GM12878 (cell line): ENCODE measurements around the gene TUT1. TPM values are rescaled to one million over a fixed set of nuclear protein-coding genes. Genes with fewer than 3 reads are reported as not detected.

Source experiments
- ATAC-seq: fragments of 200-7000 bp; cut with Tn5 transposase; 3 replicates; pipeline ENCODE4 v1.9.1; 2020; ENCODE audit warnings: mild to moderate bottlenecking, moderate library complexity
- BruUV-seq: library from RNA; stranded (reverse); fragments of 400-500 nt; replicated peaks from 2 replicates; lab custom pipeline; 2021; lab: Mats Ljungman, UMichigan
- CTCF ChIA-PET: fragments of 300-600 bp; sonication (Branson Sonifier 250); formaldehyde crosslinking; extraction: SDS; loops from one replicate; lab custom pipeline; 2021; ENCODE audit warnings: inconsistent platforms; lab: Yijun Ruan, JAX
- POLR2A ChIA-PET: fragments of 350-600 bp; formaldehyde crosslinking; extraction: SDS; loops from one replicate; lab custom pipeline; 2021; ENCODE audit warnings: inconsistent platforms; lab: Charles Lee
- RAD21 ChIA-PET: fragments of 300-600 bp; sonication (Branson Sonifier 250); formaldehyde crosslinking; loops from one replicate; lab custom pipeline; 2023; ENCODE audit warnings: antibody characterized with exemption; ENCODE audit not compliant: unreplicated experiment; lab: Charles Lee
- SMC1A ChIA-PET: fragments of 300-600 bp; sonication (Branson Sonifier 250); formaldehyde crosslinking; loops from one replicate; lab custom pipeline; 2023; ENCODE audit not compliant: unreplicated experiment, uncharacterized antibody; lab: Charles Lee
- DNase-seq: peaks from one replicate; pipeline ENCODE4 v3.0.0-alpha.2; 2011; ENCODE audit warnings: low read depth, low spot score
- FAIRE-seq: peaks from 3 replicates; lab custom pipeline; 2011; peaks lifted over from hg19 to GRCh38; lab: Jason Lieb, UNC
- H2AFZ ChIP-seq: 2 replicates; pipeline ENCODE4 v1.6.0; 2011; ENCODE audit warnings: low read depth, low read length, control low read depth; ENCODE audit not compliant: control insufficient read depth
- H3K27ac ChIP-seq: 2 replicates; pipeline ENCODE4 v1.5.1; 2011; ENCODE audit warnings: control low read depth; ENCODE audit not compliant: control insufficient read depth, insufficient read depth
- H3K27me3 ChIP-seq, 2 experiments: replicated peaks in 1 of 2; 2 replicates each; pipeline versions ENCODE4 v1.6.0 to v1.6.1; 2011; ENCODE audit warnings: low read length in 1 of 2; ENCODE audit not compliant: control insufficient read depth in 2 of 2, insufficient read depth in 2 of 2
- H3K36me3 ChIP-seq, 2 experiments: 2 replicates each; pipeline ENCODE4 v1.5.1; 2011; ENCODE audit warnings: low read length in 1 of 2; ENCODE audit not compliant: control insufficient read depth in 2 of 2, insufficient read depth in 2 of 2
- H3K4me1 ChIP-seq: 2 replicates; pipeline ENCODE4 v1.6.1; 2011; ENCODE audit warnings: mild to moderate bottlenecking, low read length, moderate library complexity, mixed read lengths; ENCODE audit not compliant: control insufficient read depth, insufficient read depth
- H3K4me2 ChIP-seq: 2 replicates; pipeline ENCODE4 v1.6.0; 2011; ENCODE audit warnings: control low read depth; ENCODE audit not compliant: control insufficient read depth, insufficient read depth
- H3K4me3 ChIP-seq: fragments of 200-600 bp; sonication (generic); 2 replicates; pipeline ENCODE4 v1.5.1; 2016
- H3K79me2 ChIP-seq: 2 replicates; pipeline ENCODE4 v1.6.0; 2011; ENCODE audit warnings: low read length; ENCODE audit not compliant: control insufficient read depth, insufficient read depth
- H3K9ac ChIP-seq: 2 replicates; pipeline ENCODE4 v1.8.0; 2011; ENCODE audit warnings: low read length, control low read depth, mixed read lengths; ENCODE audit not compliant: control insufficient read depth, insufficient read depth
- H3K9me3 ChIP-seq: replicated peaks from 3 replicates; pipeline ENCODE4 v1.5.1; 2011; ENCODE audit warnings: mild to moderate bottlenecking, low read length; ENCODE audit not compliant: control insufficient read depth, insufficient read depth
- H4K20me1 ChIP-seq: 2 replicates; pipeline ENCODE4 v1.6.0; 2011; ENCODE audit not compliant: control insufficient read depth, insufficient read depth
- POLR2A ChIP-seq: IDR thresholded peaks from 2 replicates; pipeline ENCODE4 v1.6.1; 2011; ENCODE audit warnings: low read depth, mild to moderate bottlenecking, low read length
- ZNF592 ChIP-seq: fragments of 450-650 bp; IDR thresholded peaks from 2 replicates; pipeline ENCODE4 v1.6.1; 2017; ENCODE audit warnings: mild to moderate bottlenecking, moderate library complexity
- WGBS: methylation state at CpG from one replicate; pipeline ENCODE4 v1.1.6; 2016; ENCODE audit warnings: low lambda C conversion rate; ENCODE audit not compliant: insufficient replicate concordance, insufficient coverage; ENCODE audit errors: missing lambda C conversion rate; 5-methylcytosine and 5-hydroxymethylcytosine counted together
- in situ Hi-C: fragments of 300-500 bp; cut with MboI; formaldehyde crosslinking; loops from 9 replicates; pipeline ENCODE4 v1.14.3; 2018; ENCODE audit warnings: mixed read lengths
- intact Hi-C: fragments of 100-400 bp; cut with micrococcal nuclease; formaldehyde crosslinking; loops from one replicate; pipeline ENCODE4 v1.14.2; 2022; ENCODE audit not compliant: unreplicated experiment
- polyA plus RNA-seq, 11 experiments: library from polyadenylated mRNA; depleted of rRNA in 4 of 11; unstranded in 6 of 11; stranded (reverse) in 5 of 11; fragments of >200 nt; fragmentation: Nextera tagmentation in 4 of 11; fragmentation: Illumina TruSeq in 1 of 11; extraction: Ambion mirVana in 4 of 11; extraction: Trizol in 1 of 11; gene quantifications; 1 replicate in 1 of 11; 2 replicates in 10 of 11; pipeline versions ENCODE4 v1.2.1 to v1.2.3, GENCODE V29; 2011 to 2016; ENCODE audit warnings: inconsistent platforms in 2 of 11, missing spikeins in 2 of 11, low read depth in 1 of 11
- total RNA-seq, 4 experiments: library from RNA; depleted of rRNA in 3 of 4; stranded (reverse); fragments of >200 nt in 3 of 4; fragmentation: Illumina TruSeq in 1 of 4; extraction: Trizol in 1 of 4; gene quantifications; 2 replicates each; pipeline versions ENCODE4 v1.2.1 to v1.2.3, GENCODE V29; 2013 to 2021

Gene TUT1
- total and polyA plus RNA-seq, 10 of the 15 experiments (the other 5 are each of a cell fraction or from before 2014, with no cell fraction given): 1.1 to 29.9 (median 16.2) TPM

- H3K36me3 ChIP-seq: no peaks in the 10 kb centered on the region; a peak in 2 of 4 replicates
- DNase-seq (no peak), ATAC-seq (no peak), FAIRE-seq (no peak)
- H3K9me3 ChIP-seq: no peaks in the 10 kb centered on the region
- CTCF ChIA-PET: no interaction called here
- no TSS peak for BruUV-seq
- no peak overlapping the region for H3K4me2 ChIP-seq
- H3K4me3 ChIP-seq: no peak overlapping the region
- no peak overlapping the region for H3K9ac ChIP-seq
- intact Hi-C loops: loop anchor here (5.0 kb wide), 1 partner anchor 58 kb away; the partner anchor contains the start of genes LBHD1 and UQCC3
- no peaks in the 10 kb centered on the region for H3K27me3 ChIP-seq
- RAD21 ChIA-PET: interaction anchor here (1.7 kb wide), 1 partner anchor 8 kb away, joined by 6 read pairs; the partner anchor contains the start of gene B3GAT3
- 93% methylated on average over 8 of the region's 8 CpGs for whole genome bisulfite sequencing
- SMC1A ChIA-PET: no interaction called here
- in situ Hi-C loops: no loop called here
- H2AFZ ChIP-seq: no peak overlapping the region
- peaks cover 16% of the 10 kb centered on the region for H3K79me2 ChIP-seq
- TF ChIP-seq POLR2A (peak; percentile 52), ZNF592 (no peak)
- peaks cover 8% of the 10 kb centered on the region for H3K4me1 ChIP-seq
- H3K27ac ChIP-seq: no peak overlapping the region
- POLR2A ChIA-PET: interaction anchor here (0.8 kb wide), 1 partner anchor 23 kb away, joined by 3 read pairs; the partner anchor contains the start of gene TUT1
- H4K20me1 ChIP-seq: no peaks in the 10 kb centered on the region
Measured at GRCh38 chr11:62614275-62614674, 23.0 kb upstream of the TUT1 start.
